Breast epithelium (tissue), 4 donors: ENCODE results near the gene ZNF554. TPM values are rescaled to one million over a fixed set of nuclear protein-coding genes. Genes with fewer than 3 reads are reported as not detected.

Experiments used
- DNase-seq, 2 donors: peaks; one replicate each; pipeline ENCODE4 v3.0.0-alpha.2; 2019; ENCODE audit warnings: low spot score in 2 of 2
- H3K27ac ChIP-seq, 2 donors: fragments of 200-600 bp; sonication (generic) in 1 of 2; one replicate each; pipeline ENCODE4 v1.5.1; 2016 to 2019; ENCODE audit warnings: mild to moderate bottlenecking in 1 of 2
- H3K27me3 ChIP-seq, 2 donors: fragments of 200-600 bp; sonication (generic) in 1 of 2; one replicate each; pipeline versions ENCODE4 v1.5.1 to v1.6.0; 2017 to 2019; ENCODE audit warnings: control low read depth in 1 of 2, mild to moderate bottlenecking in 1 of 2
- H3K36me3 ChIP-seq: fragments of 200-600 bp; one replicate; pipeline ENCODE4 v1.5.1; 2019
- H3K4me1 ChIP-seq, 2 donors: fragments of 200-600 bp; sonication (generic); one replicate each; pipeline ENCODE4 v1.5.1; 2016 to 2019; ENCODE audit warnings: control low read depth in 1 of 2
- H3K4me3 ChIP-seq, 3 donors: fragments of 200-600 bp; sonication (generic); 1 replicate in 2 of 3; 2 replicates in 1 of 3; pipeline ENCODE4 v1.5.1; 2016 to 2019; ENCODE audit warnings: mild to moderate bottlenecking in 3 of 3, moderate library complexity in 2 of 3
- H3K9me3 ChIP-seq, 2 donors: fragments of 200-600 bp; sonication (generic) in 1 of 2; one replicate each; pipeline ENCODE4 v1.5.1; 2016 to 2019; ENCODE audit warnings: control low read depth in 1 of 2
- POLR2A ChIP-seq: fragments of 450-650 bp; IDR thresholded peaks from one replicate; pipeline ENCODE4 v1.6.1; 2016; ENCODE audit warnings: antibody characterized with exemption, mild to moderate bottlenecking, moderate library complexity
- POLR2AphosphoS5 ChIP-seq, 3 donors: sonication (generic); formaldehyde crosslinking; IDR thresholded peaks; one replicate each; pipeline ENCODE4 v1.6.1; 2017; ENCODE audit warnings: antibody characterized with exemption in 3 of 3
- intact Hi-C: fragments of 100-400 bp; cut with DNase I; formaldehyde crosslinking; loops from one replicate; pipeline ENCODE4 v1.15.1; 2023; ENCODE audit warnings: low total_unique reads
- total RNA-seq, 3 donors: library from RNA; depleted of rRNA; stranded (reverse); fragments of >200 nt; gene quantifications; one replicate each; pipeline ENCODE4 v1.1.0, GENCODE V29; 2016
- TF ChIP-seq, protein P1 (sequence below), 3 donors: fragments of 450-650 bp; IDR thresholded peaks; one replicate each; pipeline ENCODE4 v1.5.1; 2016 to 2017; ENCODE audit warnings: antibody characterized with exemption in 3 of 3, mild to moderate bottlenecking in 3 of 3, moderate library complexity in 3 of 3

Gene ZNF554
- total RNA-seq, 3 donors from 2014 or later: 2.1 to 10.4 (median 7.5) TPM

DNA sequence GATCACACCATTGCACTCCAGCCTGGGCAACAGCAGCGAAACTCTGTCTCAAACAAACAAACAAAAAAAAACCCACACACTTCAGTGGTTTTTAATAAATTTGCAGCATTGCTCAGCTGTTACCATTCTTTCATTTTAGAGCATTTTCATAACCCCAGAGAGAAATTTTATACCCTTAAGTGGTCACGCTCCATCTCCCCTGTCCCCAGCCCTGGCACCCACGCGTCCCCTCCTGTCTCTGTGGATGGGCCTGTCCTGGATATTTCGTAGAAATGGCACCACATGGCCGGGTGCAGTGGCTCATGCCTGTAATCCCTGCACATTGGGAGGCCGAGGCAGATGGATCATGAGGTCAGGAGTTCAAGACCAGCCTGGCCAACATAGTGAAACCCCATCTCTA, 26.5 kb upstream of the ZNF554 start:
- H3K4me1 ChIP-seq: no peaks in the 10 kb centered on the region
- intact Hi-C loops: no loop called here
- TF ChIP-seq POLR2A (no peak), POLR2AphosphoS5 (IDR thresholded peaks at IDR 0.05) (no peak)
- TF ChIP-seq, protein P1, sequence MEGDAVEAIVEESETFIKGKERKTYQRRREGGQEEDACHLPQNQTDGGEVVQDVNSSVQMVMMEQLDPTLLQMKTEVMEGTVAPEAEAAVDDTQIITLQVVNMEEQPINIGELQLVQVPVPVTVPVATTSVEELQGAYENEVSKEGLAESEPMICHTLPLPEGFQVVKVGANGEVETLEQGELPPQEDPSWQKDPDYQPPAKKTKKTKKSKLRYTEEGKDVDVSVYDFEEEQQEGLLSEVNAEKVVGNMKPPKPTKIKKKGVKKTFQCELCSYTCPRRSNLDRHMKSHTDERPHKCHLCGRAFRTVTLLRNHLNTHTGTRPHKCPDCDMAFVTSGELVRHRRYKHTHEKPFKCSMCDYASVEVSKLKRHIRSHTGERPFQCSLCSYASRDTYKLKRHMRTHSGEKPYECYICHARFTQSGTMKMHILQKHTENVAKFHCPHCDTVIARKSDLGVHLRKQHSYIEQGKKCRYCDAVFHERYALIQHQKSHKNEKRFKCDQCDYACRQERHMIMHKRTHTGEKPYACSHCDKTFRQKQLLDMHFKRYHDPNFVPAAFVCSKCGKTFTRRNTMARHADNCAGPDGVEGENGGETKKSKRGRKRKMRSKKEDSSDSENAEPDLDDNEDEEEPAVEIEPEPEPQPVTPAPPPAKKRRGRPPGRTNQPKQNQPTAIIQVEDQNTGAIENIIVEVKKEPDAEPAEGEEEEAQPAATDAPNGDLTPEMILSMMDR (IDR thresholded peaks at IDR 0.05): no peak
- no peaks in the 10 kb centered on the region for H3K9me3 ChIP-seq
- H3K27me3 ChIP-seq: no peaks in the 10 kb centered on the region
- no peak overlapping the region for H3K27ac ChIP-seq
- DNase-seq: no peak
- no peaks in the 10 kb centered on the region for H3K36me3 ChIP-seq
- no peak overlapping the region for H3K4me3 ChIP-seq

DNA sequence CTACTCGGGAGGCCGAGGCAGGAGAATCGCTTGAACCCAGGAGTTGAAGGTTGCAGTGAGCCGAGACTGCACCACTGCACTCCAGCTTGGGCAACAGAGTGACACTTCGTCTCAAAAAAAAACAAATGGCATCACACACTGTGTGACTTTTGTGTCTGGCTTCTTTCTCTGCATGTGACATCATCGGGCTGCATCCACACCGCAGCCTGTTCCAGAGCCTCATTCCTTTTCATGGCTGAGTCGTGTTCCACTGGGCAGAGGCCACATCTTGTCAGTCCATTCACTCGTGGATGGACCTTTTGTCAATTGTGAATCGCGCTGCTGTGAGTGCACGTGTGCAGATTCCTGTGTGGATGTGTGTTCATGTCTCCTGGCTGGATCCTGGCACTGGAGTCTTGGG, 26.1 kb upstream of the ZNF554 start:
- TF ChIP-seq POLR2AphosphoS5 (IDR thresholded peaks at IDR 0.05) (no peak), POLR2A (no peak)
- TF ChIP-seq, protein P1 (IDR thresholded peaks at IDR 0.05): no peak
- H3K9me3 ChIP-seq: no peaks in the 10 kb centered on the region
- H3K4me3 ChIP-seq: no peak overlapping the region
- intact Hi-C loops: no loop called here
- no peaks in the 10 kb centered on the region for H3K36me3 ChIP-seq
- H3K4me1 ChIP-seq: no peaks in the 10 kb centered on the region
- H3K27me3 ChIP-seq: no peaks in the 10 kb centered on the region
- H3K27ac ChIP-seq: no peak overlapping the region
- no peak for DNase-seq

DNA sequence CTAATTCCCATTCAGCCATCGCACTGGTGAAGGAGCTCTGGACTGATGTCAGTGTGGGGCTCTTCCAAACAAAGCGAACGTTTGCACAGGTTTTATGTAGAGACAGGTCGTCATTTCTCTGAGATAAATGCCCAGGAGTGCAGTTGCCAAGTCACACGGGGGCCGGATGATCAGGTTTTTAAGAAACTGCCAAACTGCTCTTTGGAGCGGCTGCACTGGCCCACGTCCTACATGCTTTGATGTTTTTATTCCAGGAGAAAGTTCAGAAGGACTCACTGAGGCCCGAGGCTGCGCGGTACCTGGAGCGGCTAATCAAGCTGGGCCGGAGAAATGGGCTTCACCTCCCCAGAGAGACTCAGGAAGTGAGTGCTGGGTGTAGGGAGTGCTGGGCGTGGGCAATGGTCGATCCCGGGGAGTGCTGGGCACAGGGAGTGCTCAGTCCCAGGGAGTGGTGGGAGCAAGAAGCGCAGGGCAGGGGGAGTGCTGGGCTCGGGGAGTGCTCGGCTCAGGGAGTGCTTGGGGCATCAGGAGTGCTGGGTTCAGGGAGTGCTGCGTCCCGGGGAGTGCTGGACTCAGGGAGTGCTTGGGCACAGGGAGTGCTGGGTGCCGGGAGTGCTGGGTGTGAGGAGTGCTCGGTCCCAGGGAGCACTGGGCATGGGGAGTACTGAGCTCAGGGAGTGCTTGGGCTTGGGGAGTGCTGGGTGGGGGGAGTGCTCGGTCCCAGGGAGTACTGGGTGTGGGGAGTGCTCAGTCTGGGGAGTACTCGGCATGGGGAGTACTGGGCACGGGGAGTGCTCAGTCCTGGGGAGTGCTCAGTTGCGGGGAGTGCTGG, 23.6 kb upstream of the ZNF554 start:
- no peak for DNase-seq
- no peaks in the 10 kb centered on the region for H3K4me1 ChIP-seq
- TF ChIP-seq, protein P1 (IDR thresholded peaks at IDR 0.05): no peak
- no peak for TF ChIP-seq POLR2AphosphoS5 (IDR thresholded peaks at IDR 0.05)
- TF ChIP-seq POLR2A: no peak
- intact Hi-C loops: no loop called here
- no peaks in the 10 kb centered on the region for H3K27me3 ChIP-seq
- no peaks in the 10 kb centered on the region for H3K36me3 ChIP-seq
- no peak overlapping the region for H3K27ac ChIP-seq
- no peak overlapping the region for H3K4me3 ChIP-seq
- no peaks in the 10 kb centered on the region for H3K9me3 ChIP-seq

DNA sequence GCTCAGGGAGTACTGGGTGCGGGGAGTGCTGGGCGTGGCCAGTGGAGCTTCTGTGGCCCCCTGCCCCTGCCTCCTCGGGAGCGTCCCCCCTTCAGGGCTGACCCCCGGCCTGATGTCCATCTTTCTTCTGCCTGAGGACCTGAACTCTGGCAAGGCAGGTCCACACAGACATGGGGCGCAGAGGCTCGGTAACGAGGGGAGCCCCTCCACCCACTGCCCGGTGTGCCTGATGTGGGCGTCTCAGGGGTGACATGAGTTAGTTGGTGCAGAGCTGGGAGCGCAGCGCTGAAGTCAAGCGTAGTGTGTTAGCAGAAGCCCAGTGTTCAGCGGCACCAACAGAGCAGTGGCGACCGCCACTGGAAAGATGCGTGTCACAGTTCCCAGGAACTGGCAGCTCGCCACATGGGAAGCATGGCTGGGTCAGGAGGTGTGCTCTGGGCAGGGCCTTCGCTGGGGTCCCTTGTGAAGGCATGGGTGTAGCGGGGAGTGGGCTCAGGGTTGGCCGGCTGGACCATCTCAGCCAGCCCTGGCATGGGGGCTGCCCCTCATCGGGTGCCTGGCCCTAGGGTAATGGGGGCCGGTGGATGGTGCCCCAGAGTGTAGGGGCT, 22.9 kb upstream of the ZNF554 start:
- DNase-seq: no peak
- H3K4me1 ChIP-seq: no peaks in the 10 kb centered on the region
- no peaks in the 10 kb centered on the region for H3K27me3 ChIP-seq
- TF ChIP-seq POLR2AphosphoS5 (IDR thresholded peaks at IDR 0.05): no peak
- no peak for TF ChIP-seq POLR2A
- TF ChIP-seq, protein P1 (IDR thresholded peaks at IDR 0.05): no peak
- no peak overlapping the region for H3K4me3 ChIP-seq
- H3K36me3 ChIP-seq: no peaks in the 10 kb centered on the region
- H3K9me3 ChIP-seq: no peaks in the 10 kb centered on the region
- intact Hi-C loops: no loop called here
- no peak overlapping the region for H3K27ac ChIP-seq

DNA sequence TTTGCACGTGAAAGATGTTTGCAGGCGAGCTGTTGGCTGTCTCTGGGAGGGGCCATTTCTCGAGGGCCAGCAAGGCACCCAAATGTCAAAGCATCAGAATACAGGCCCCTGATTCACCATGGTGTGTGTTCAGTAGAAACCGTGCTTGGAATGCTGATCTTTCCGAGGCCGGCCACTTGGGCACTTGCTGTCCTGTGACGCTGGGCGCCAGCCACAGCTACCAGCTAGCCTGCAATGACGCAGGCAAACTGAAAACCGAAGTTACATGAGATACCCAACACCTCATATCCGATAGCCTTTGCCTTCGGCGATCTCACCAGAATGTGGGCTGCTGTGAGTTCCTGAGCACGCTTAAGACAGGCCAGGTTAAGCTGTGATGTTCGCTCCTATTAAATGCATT, 22.4 kb upstream of the ZNF554 start:
- Histone ChIP-seq H3K27me3 (no peaks in the 10 kb centered on the region), H3K4me3 (no peak overlapping the region)
- intact Hi-C loops: no loop called here

More for the DNA sequence above, 22.4 kb upstream of the ZNF554 start:
- no peaks in the 10 kb centered on the region for H3K4me1 ChIP-seq
- no peaks in the 10 kb centered on the region for H3K36me3 ChIP-seq
- no peak overlapping the region for H3K27ac ChIP-seq
- no peaks in the 10 kb centered on the region for H3K9me3 ChIP-seq
- TF ChIP-seq, protein P1 (IDR thresholded peaks at IDR 0.05): no peak
- TF ChIP-seq POLR2AphosphoS5 (IDR thresholded peaks at IDR 0.05) (no peak), POLR2A (no peak)
- no peak for DNase-seq
